NOMO-1 treated with dmso at 0.1 percent for 144 hours (cell line): ENCODE results near the gene SLC30A2.

Experiments used
- DNase-seq: peaks from one replicate; lab custom pipeline; 2025; ENCODE audit not compliant: unreplicated experiment; lab: John Stamatoyannopoulos, UW

Gene SLC30A2

DNA sequence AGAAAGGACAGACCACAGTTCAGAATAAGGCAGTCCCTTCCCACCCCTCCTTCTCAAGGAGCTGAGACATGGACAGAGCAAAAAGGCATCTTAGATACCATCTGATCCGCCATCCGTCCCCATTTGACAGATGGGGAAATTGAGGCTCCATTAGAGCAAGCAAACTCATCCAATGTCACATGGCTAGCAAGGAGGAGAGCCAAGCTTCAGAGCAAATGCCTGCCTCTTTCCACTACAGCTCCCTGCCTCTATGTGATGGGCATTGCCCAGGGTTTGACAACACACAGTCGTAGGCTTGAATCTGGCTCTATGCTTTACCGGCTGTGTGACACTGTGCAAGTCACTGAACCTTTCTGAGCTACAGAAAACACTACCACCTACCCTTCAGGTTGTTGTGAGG lies 3.9 kb downstream of the SLC30A2 start:
- DNase-seq: no peak

GRCh38 chr1:26041401-26041800 lies 4.5 kb downstream of the SLC30A2 start:
- DNase-seq: no peak

DNA sequence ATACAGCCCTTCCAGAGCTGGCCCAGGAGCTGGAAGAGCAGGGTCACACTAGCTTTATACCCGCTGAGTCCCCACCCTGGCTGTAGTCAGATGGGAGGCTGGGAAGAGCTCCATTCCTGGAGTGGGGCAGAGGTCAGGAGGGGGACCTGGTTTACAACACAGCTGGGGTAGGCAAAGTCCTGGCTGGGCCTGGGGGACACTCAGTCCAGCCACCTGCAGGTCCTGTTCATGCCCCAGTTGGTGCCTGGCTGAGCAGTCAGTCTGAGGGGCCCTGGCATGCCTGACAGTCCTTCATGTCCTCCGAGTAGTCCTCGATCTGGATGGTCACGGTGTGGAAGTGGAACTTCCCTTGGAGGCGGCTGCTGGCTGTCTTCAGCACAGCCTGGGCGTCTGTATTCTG lies 7.0 kb downstream of the SLC30A2 start:
- no peak for DNase-seq

GRCh38 chr1:26038477-26038876 lies 7.4 kb downstream of the SLC30A2 start:
- DNase-seq: no peak

GRCh38 chr1:26037904-26038303 lies 8.0 kb downstream of the SLC30A2 start:
- no peak for DNase-seq

- no peak for DNase-seq
Observed at GRCh38 chr1:26036756-26037281, 9.1 kb downstream of the SLC30A2 start.

DNA sequence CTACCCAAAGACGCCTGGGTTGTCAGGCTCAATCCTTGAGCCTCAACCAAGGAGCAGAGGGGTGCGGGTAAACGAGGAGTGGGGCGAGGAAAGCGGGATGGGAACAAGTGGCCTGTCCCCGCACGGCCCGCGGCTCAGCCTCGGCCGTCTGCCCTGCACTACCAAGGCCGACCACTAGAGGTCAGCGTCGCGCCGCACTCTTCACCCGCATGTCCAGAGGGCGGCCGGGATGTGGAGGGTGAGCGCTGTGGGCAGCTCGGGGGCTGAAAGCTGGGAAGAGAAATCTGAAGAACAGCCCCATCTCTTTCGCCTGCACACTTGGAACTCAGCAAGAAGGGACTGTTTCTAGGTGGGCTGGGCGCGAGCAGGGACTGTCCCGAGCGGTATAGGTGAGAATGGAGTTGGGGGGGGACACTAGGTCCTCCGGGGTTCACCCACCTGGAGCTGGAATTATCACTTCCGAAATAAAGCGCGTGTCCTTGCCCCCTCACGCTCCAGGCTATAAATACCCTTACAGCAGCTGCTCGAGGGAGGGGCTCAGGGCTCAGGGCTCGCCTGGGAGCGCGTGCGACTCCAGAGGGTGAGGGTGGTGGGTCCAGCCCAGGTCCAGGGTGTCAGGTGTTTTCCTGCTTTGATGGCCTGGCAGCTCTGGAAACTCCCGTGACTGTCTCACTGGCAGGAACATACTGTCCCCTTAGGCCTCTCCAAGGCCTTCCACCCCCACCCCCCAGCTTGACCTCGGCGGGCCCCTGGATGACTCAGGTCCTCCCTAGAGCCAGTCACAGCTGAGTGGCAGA lies 9.8 kb downstream of the SLC30A2 start:
- DNase-seq: peak; percentile 36

- DNase-seq: peak; percentile 85
Observed at GRCh38 chr1:26035203-26035958, 10.5 kb downstream of the SLC30A2 start.

DNA sequence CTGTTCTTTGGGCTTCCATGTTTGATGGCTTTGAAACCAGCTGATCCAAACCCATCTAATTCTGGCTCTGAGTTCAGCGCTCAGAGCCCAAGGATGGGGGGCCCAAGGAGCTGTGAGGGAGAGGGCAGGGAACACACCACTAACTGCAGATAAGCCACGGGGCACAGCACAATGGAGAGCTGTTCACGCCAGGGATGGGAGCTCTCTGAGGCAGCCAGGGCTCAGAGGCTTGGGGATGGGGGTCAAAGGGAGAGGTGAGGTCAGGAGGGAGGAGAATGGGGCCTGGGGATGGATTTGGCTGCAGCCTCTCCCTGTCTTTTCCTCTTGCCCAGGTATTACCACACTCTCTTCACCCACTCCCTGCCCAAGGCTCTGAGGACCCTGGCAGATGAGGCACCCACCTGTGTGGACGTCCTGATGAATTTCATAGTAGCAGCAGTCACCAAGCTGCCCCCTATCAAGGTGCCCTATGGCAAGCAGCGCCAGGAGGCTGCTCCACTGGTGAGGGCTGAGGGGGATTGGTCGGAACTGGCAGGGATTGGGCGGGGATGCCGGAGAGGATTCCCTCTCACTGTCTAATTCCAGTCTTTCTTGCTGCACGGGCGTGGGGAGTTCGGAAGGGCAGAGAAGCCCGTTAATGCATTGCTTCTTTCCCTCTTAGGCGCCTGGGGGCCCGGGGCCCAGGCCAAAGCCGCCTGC lies 11.3 kb downstream of the SLC30A2 start:
- DNase-seq: no peak

GRCh38 chr1:26032656-26033357 lies 13.1 kb downstream of the SLC30A2 start:
- DNase-seq: no peak

DNA sequence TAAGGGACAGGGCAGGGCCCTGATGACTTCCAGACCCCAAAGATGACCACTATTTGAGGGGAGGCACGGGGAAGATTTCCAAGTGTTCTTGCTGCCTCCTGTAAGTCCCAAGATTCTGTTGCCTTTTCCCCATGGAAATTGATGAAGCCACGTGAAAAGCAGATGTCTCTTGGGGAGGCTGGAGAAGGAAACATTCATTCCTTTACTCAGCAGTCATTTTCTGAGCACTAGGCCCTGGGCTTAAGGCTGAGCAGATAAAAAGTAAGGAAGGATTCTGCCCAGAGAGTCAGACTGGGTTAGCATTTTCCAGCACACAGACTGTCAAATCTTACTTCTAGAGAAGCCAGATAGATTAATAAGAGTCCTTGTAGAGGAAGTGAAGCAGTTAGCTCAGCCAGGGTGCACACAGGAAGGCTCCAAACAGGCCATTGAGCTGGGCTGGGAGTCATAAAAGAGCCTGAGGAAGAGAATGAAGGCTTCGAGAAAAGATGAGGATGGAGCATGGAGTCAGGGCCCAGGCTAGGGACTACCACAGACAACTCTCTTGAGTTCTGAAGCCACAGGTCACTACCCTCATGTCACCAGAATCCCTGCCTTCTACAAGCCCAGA lies 14.2 kb downstream of the SLC30A2 start:
- DNase-seq: no peak

DNA sequence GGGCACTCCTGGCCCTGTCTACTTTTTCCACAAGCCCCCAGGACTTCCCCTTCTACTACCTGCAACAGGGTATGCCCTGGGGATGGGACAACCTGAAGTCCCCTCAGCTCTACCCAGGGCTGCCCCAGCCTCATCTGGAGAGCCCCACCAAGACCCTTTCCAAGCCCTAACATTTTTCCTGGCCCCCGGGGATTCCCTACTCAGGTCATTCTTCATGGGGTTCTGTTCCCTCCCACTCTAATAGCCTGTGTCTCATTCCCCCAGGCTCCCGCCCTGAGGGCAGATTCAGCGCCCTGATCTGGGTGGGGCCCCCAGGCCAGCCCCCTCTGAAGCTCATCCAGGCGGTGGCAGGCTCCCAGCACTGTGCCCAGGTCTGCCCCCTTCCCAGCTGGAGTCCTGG lies 14.7 kb downstream of the SLC30A2 start:
- DNase-seq: no peak

DNA sequence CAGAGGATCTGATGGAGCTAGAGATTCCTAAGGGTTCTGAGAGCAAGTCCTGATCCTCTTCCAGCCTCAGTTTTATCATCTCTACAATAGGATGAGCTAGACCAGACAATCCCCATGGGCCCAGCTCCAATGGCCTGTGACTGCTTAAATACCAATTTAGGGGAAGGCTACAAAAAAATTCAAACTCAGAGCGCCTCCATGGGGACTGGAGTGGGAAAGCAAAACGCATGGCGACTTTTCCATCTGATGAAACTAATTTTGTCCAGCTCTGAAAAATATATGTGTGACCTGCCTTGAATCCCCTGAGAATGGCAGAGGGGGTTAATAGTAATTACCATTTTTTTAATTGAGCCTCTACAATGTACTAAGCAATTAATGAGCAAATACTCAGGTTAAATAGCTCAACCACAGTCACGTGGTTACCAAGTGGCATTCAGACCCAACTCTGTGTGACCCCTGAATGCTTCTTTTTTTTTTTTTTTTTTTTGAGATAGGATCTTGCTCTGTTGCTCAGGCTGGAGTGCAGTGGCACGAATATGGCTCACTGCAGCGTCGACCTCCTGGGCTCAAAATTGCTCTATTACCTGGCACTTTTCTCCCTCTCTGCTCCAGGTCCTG lies 15.9 kb downstream of the SLC30A2 start:
- no peak for DNase-seq

GRCh38 chr1:26029054-26029863 lies 16.7 kb downstream of the SLC30A2 start:
- no peak for DNase-seq

DNA sequence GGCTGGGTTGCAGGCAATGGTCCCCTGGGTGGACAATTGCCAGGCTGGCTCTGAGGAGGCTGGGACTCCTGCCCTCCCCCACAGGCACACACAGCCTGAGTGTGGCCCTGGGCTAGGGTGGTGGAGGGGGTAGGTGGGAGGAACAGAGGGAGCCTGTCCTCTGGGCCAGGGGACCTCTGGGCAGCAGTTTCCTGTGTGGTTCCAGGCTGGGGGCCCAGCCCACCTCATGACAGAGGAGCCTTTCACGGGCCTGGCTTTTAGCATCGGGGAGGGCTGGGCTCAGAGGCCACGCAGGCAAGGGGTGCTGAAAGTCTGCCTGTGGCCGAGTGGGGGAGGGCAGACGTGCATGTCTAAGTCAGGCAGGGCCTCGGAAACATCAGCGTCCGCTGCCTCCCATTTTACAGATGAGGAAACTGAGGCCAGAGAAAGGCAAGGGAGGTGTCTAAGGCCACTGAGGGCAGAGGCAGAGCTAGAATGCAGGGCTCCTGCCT lies 17.4 kb downstream of the SLC30A2 start:
- no peak for DNase-seq

- DNase-seq: peak; percentile 20
Observed at GRCh38 chr1:26027716-26028489, 18.0 kb downstream of the SLC30A2 start.

DNA sequence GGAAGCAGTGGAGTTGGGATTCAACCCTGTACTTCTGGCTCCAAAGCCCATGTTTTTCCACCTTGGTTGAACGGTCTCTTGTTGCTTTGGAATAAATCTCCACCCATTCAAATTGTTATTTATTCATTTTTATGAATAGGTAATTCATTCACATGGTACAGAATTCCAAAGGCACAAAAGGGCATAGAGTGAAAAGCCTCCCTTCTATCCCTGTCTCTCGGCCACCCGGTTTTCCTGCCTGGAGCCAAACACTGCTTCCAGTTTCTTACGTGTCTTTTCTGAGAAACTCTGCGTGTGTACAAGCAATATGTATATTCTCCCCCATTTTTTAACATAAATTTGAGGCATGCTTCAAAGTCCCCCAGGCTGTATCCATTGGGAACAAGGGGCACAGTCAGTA lies 20.4 kb downstream of the SLC30A2 start:
- DNase-seq: no peak

DNA sequence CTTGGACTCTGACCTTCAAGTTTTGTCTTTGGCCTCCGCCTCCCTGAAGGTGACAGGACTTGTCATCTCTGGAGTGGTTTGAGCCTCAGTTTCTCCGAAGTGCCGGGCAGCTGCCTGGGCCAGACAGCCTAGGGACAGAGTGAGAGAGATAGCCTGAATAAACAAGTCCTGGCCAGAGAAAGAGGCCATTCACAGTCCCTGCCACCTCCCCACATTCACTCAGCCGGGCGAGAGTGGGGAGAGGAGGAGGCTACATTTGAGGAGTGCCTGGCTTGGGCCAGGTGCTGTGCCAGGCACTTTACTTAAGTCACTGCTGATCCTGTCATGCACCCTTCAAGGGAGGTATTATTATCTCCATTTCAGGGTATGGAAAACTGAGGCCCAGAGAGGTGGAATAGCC lies 20.9 kb downstream of the SLC30A2 start:
- no peak for DNase-seq
